Choroid plexus epithelial cell (primary cell): Measurements from ENCODE around the gene CNBD2.
"Not testable (repeated sequence)": the region's sequence is repeated elsewhere in the genome, so short reads cannot be mapped to it uniquely, and the experiment has no call there.

ENCODE experiments used
- DNase-seq: peaks from one replicate; pipeline ENCODE4 v3.0.0-alpha.2; 2010; ENCODE audit warnings: low read depth
- H3K4me3 ChIP-seq: 2 replicates; pipeline ENCODE4 v1.5.1; 2011; ENCODE audit warnings: low read depth, mild to moderate bottlenecking, control low read depth, low read length, moderate library complexity
- TF ChIP-seq, protein P1 (sequence below): conservative IDR thresholded peaks from 2 replicates; pipeline ENCODE4 v1.5.1; 2011; ENCODE audit warnings: low read depth, mild to moderate bottlenecking, control low read depth, inconsistent platforms, low read length, moderate library complexity

The CNBD2 gene

DNA sequence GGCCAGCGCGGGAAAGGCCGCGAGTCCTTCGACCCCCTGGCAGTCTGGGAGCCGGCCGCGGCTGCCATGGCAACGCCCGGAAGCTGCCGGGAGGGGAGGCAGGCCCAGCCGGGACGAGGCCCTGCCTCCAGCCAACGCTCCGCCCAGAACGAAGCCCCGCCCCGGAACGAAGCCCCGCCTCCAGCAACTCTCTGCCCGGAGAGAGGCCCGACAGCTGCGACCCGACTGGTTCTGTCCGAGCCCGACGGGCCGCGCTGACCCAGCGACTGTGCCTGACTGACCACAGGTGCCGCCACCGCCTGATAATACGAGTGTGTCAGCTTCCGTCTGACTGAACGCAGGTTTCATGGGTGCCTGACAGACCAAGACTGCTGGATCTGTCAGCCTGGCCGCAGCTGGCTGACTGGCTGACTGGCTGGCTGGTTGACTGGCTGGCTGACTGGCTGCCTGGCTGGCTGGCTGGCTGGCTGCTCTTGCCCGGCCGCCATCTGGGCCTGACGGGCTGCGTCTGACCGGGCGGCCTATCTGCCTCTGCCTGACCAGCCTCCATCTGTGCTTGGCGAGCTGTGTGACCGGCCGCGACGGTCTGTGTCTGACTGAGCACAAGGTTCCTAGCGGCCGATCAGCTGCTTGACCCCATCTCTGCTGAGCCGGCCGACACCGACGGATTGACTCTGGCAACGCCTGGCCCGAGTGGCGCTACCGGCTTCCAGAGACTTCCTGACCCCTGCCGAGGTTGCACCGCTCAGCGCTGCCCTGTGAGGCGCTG is 96.5 kb downstream of the CNBD2 start:
- H3K4me3 ChIP-seq: peak overlapping the region; percentile 65
- TF ChIP-seq, protein P1, sequence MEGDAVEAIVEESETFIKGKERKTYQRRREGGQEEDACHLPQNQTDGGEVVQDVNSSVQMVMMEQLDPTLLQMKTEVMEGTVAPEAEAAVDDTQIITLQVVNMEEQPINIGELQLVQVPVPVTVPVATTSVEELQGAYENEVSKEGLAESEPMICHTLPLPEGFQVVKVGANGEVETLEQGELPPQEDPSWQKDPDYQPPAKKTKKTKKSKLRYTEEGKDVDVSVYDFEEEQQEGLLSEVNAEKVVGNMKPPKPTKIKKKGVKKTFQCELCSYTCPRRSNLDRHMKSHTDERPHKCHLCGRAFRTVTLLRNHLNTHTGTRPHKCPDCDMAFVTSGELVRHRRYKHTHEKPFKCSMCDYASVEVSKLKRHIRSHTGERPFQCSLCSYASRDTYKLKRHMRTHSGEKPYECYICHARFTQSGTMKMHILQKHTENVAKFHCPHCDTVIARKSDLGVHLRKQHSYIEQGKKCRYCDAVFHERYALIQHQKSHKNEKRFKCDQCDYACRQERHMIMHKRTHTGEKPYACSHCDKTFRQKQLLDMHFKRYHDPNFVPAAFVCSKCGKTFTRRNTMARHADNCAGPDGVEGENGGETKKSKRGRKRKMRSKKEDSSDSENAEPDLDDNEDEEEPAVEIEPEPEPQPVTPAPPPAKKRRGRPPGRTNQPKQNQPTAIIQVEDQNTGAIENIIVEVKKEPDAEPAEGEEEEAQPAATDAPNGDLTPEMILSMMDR: no peak
- peak; percentile 86 for DNase-seq

DNA sequence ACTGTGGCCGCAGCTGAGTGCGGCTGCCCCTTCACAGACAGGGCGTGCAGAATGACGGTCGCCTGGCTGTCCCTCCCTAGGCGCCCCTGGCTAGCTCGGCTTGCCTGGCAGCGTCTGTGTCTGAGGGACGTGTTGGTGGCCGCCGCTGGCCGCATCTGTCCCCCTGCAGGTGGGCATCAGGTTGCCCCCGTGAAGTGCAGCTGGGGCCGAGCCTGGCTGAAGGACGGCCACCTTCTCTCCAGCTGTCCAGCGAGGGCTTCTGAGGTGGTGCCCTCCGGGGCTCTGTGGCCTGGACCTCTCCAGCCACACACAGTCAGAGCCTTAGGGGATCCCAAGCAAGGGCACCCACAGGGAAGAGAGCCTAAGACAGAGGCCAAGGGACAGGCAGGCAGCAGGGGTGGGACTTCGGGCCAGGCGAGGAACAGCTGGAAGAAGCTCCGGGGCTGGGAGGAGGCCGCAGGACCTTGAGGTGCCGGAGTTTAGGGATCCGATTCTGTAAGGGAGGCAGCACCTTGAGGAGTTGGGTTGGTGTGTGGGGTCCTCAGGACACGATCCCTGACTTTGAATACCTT is 97.1 kb downstream of the CNBD2 start:
- no peak for DNase-seq
- TF ChIP-seq, protein P1: no peak

DNA sequence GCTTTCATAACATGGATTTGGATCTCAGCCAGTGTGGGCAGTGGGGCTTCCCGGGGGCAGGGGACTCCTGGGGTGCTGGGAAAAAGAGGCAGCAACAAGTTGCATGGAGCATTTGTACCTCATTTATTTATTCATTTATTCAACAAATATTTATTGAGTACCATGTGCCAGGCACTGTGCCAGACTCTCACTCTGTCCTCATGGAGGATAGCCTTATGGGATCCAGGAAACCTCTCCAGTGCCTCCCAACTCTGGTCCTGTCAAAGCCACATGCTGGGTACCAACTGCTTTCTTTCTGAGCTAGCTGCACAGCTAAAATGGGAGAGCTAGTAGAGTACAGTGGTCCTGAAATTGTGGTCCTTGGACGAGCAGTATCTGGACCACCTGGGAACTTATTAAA is 98.4 kb downstream of the CNBD2 start:
- H3K4me3 ChIP-seq: no peak overlapping the region
- no peak for DNase-seq
- TF ChIP-seq, protein P1: no peak

More for the DNA sequence above, 97.1 kb downstream of the CNBD2 start:
- peak overlapping the region; percentile 65 for H3K4me3 ChIP-seq

DNA sequence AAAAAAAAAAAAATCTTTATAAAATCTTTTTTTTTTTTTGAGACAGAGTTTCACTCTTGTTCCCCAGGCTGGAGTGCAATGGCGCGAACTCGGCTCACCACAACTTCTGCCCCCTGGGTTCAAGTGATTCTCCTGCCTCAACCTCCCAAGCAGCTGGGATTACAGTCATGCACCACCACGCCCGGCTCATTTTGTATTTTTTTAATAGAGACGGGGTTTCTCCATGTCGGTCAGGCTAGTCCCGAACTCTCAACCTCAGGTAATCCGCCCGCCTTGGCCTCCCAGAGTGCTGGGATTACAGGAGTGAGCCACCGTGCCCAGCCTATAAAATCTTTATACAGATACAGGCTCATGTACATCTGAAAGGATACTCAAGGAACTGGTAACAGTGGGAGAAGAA is 100.1 kb downstream of the CNBD2 start:
- DNase-seq, H3K4me3 ChIP-seq: not testable (repeated sequence)

DNA sequence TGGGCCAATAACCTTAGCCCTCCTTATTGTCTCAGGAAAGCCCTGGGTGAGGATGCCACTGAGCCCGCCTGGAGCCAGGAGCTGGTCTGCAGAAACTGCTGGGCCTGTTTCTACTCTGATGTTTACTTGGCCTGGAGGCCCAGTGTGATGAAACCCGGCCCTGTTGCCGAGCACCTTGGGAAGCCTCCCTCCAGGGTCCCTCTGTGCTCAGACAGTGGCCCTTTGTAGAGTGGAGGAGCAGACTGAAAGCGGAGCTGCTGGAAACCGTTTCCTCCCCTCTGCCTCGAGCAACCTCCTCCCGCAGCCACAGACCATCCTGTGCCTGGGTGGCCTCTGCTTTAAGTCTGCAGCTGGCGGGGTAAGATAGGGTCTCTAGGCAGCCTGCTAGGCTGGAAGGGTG is 102.1 kb downstream of the CNBD2 start:
- DNase-seq: peak; percentile 68
- TF ChIP-seq, protein P1: no peak
- H3K4me3 ChIP-seq: no peak overlapping the region

DNA sequence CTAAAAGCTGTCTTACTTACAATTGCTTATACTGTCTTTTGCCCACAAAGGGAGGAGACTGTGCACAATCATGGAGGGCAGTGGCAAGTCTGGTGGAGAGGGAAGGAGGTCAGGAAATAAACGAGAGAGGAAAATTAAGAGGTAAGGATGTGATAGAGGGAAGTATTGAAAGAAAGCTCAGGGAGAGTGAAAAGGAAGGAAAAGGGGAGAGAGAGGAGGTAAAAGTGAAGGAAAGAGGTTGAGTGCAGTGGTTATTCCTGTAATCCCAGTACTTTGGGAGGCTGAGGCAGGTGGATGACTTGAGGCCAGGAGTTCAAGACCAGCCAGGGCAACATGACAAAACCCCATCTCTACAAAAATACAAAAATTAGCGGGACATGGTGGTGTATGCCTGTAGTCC is 103.5 kb downstream of the CNBD2 start:
- TF ChIP-seq, protein P1: no peak
- DNase-seq: no peak
- no peak overlapping the region for H3K4me3 ChIP-seq

DNA sequence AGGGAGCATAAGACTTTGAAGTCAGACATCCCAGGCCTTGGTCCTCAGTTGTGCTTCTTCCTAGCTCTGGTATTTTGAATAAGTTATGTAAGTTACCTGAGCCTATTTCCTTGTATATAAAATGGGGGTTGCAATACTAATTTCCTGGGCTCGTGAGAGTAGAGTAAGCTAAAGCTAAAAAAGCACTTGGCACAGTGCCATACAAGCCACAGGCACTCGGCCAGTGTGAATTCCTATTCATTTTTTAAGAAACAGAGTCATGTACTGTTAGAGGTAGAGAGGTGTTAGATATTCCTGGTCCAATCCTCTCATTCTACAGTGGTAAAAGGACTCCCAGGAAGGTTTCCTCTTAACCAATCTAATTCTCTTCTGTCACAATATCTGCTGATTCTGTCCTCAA is 106.6 kb downstream of the CNBD2 start:
- DNase-seq: peak; percentile 53
- TF ChIP-seq, protein P1: no peak
- no peak overlapping the region for H3K4me3 ChIP-seq

DNA sequence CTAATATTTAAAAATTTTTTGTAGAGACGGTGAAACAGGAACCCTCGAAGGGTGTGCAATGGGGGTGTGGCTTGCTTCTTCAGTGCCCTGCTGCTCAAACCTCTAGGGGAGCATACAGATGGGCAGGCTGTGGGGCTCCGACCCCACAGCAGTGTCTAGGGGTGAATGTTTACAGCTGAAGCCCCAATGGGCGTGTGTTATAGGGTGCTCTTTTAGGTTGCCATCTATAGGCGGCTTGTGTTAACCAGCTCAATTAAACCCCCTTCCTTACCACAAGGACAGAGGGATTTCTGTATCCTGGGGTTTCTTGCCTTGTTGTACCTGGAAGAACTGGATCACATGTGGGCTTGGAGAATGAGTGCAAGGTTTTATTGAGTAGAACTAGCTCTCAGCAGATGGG is 109.4 kb downstream of the CNBD2 start:
- not testable (repeated sequence) for DNase-seq

More for the DNA sequence above, 109.4 kb downstream of the CNBD2 start:
- not testable (repeated sequence) for H3K4me3 ChIP-seq
